NCI-H2227 treated with DMSO at 0.1 percent for 48 hours (cell line): ENCODE data around the gene SUN5.

ENCODE experiments used
- DNase-seq: peaks from one replicate; lab custom pipeline; 2025; lab: John Stamatoyannopoulos, UW

The SUN5 gene

DNA sequence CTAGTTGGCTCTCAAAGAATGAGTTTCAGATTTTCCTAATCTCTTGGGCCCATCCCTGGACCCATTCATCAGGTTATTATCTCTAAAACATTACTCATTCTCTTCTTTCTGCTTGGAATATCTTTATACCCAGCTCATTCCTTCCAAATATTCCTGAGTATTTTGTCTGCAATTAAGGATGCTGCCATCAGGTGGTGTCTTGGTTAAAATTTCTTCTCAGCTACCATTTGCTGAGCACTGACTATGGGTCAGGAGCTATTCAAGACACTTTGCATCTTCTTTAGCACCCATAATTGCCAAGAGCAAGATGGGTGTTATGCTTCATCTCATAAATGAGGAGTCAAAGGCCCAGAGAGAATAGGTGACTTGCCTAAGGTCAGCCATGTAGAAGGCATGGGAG, 8.4 kb downstream of the SUN5 start:
- no peak for DNase-seq

DNA sequence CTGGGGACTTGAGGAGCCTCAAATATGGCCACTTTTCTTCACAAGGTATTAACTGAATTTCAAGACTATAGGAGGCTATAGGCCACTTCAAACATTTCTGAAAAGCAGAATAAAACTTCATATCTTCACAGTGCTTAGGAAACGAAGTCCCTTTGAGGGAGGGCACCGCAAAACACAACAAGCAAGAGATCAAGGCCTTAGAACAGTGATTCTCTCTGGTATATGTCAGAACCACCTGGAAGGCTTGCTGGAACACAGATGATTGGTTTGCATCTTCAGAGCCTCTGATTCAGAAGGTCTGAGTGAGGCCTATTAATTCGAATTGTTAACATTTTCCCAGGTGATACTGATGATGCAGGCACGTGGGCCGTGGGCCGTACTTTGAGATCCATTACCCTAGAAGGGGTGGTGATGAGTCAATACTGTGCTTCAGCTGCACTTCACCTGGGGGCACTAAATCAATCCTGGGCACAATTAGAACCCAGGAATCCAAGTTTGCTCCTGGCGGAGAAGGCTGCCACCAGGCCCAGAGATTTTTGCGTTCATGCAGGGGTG, 10.7 kb downstream of the SUN5 start:
- no peak for DNase-seq

DNA sequence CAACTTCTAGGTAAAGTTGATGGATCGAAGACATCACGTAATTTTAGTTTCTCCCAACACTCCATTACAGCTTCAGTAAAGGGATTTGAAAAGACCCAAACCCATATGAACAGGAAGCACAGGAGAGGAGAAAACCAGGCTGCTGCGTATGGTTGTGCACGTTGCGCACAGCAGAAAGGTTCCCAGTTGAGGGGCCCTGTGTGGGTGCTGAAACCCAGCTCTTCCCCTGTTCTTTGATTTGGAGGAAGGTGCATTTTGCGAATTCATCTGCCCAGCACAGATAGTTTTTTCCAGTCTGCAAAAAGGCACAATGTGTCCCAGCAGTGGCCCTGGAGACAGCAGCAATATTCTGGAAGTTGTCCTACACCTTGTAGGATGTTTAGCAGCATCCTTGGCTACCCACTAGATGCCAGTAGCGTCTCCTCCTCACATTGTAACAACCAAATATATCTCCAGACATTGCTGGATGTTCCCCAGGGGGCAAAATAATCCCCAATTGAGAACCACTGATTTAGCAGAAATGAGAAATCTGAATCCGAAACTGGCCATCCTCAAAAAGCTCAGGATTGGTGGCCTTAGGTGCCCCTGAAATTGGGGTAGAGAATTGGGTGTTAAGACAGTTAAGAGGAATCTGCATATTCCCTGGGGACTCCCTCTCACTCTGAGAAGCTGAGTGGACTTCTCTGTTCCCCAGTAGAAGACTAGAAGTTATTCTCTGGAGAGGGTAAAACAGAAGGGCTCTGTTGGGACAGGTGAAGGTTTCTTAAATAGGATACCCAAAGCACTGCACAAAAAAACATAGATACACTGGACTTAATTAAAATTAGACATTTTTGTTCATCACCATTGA, 12.2 kb downstream of the SUN5 start:
- DNase-seq = no peak

DNA sequence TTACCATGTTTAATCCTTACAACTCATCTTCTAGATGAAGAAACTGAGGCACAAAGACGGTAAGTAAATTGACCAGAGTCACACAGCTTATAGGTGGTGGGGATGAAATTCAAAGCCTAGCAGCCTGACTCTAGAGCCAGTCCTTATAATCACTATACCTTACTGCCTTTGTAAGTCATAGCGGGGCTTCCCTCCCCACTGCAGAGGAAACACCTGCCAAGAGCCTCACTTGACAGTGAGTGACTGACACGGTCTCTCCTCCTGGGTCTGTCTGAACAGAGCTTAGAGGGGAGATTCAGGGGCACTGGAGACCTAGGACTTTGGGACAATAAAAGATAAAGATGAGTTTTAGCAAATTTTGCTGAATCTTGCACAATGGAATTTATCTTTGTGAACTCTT, 12.8 kb downstream of the SUN5 start:
- DNase-seq = no peak

DNA sequence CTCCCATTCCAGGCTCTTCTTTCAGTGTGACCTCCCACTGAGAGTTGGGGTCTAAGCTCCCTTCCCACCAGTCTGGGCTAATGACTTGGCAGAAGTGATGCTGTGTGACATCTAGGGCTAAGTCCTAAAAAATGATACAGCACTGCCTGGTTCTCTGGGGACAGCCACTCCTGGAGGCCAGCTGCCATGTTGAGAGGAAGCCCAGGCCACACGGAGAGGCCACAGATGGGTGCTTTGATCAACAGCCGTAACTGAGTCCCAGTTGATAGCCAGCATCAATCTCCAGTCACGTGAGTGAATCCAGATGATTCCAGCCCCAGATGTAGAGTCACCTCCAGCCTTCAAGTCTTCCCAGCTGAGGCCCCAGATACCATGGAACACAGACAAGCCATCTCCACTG, 13.8 kb downstream of the SUN5 start:
- no peak for DNase-seq

DNA sequence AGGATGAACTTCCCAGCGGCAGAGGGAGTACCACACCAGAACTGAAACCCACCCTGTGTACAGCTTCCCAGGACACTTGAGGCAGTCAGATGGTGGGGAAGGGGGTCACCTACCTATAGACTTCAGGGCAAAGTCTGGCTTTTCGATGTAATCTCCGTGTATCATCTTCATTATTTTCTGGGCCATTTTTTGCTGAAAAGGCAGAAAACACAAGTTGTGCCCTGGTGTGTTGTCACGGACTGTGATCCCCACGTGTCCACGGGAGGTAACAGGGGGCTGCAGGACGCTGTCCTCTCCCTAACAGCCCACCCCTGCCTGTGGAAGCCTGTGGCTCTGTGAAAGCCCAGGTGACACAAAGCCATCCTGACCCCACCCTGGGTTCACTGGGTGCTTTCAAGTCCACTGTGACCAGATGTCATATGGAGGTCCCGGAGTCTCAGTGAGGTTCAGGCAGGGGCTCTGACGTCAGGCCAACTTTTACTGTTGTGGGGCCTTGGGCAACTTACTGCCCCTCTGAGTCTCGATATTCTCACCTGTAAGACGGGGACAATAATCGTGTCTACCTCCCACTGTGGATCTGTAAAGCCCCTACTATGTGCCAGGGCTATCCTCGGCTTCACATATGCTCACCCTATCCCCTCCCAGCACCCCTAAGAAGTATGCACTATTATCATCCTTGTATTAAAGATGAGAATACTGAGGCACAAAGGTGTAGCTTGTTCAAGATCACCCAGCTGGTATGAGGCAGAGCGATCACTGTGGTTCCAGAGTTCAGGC, 14.5 kb downstream of the SUN5 start:
- no peak for DNase-seq

DNA sequence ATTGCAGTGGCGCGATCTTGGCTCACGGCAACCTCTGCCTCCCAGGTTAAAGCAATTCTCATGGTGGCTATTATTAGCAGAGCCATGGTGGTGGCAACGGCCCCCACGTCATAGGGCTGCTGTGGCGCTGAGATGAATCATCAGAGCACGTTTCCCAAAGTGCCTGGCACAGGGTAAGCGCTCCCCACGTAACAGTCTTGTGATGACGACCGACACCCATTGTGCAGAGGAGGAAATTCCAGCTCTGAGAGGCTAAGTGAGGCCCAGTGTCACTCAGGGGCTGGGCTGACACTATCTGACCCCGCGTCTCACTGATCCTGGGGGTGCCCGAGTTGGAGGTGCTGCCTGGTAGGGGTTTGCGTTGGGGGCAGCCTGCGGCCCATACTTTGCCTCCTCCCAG, 16.2 kb downstream of the SUN5 start:
- no peak for DNase-seq

DNA sequence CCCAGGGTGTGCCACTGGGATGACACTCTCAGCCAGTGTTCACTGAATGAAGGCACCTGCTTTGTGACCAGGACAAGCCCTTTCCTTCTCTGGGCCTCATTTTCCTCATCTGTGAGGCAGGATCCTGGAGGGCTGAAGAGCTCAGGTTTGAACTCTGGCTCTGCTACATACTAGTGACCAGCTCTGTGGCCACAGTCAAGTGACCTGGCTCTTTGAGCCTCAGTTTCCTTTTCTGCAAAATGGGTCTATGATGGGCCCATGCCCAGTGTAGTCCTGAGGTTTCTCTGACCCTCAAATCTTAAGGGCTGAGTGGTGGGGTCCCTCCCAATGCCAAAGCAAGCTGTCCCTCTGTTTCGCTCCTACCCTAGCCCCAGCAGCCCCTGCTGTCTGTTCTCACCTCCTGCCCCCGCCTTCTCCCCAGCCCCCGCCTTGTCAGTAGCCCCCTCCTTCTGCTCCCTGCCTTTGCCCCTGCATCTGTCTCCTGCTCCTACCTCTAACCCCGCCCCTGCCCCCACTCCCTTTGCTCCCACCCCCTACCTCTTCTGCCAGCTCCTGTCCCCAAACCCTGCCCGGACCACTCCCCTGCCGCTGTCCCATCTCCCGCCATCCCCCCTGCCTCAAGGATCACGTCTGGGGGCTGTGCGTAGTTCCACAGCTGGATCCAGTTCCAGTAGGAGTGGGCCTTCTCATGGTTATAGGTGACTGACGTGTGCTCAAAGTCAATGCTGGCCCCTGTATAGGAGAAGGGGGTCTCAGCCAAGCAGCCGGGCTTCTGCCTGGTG, 17.0 kb downstream of the SUN5 start:
- no peak for DNase-seq

DNA sequence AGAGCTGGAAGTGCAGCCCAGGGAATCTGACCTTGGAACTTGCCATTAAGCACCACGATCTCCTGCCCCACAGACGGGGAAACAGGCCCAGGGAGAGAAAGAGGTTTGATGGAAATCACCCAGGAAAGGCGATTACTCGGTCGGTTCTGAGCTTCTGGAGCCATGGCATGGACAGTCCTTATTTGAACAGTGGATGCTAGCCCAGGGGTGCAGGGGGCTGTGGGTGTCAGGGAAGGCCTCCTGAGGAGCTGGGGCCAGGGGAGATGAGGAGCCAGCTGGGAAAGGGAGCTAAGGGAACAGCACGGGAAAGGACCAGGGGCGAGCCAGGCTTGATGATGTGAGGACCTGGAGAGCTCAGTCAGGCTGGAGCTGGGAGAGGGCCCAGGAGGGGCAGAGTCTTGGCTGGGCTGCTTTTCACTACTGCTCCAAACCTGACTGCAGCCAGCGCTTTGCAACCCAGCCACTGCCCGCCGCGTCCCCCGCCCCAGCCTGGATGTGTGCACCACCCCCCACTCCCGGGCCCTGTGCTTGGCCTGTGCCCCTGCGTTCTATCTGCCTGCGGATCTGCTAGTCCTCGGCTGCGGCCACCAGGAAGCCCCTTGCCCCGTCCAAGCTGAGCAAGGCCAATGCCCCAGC, 17.8 kb downstream of the SUN5 start:
- no peak for DNase-seq

DNA sequence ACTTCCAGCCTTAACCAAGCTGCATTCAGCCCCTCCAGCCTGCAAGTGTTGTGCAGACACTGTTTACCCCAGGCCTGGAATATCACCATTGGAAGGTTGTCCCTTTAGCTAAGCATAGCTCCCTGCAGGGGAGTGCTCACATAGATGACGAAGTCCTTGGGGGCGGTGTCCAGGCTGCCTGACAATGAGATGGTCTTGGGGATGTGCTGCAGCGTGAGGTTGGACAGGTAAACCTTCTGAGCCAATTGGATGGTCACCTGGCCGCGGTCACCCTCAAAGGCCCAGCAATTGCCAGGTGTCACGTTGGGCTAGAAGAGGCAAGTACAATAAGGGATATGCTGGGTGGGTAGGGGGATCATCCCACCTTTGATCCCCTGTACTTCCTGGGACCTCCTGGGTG, 18.6 kb downstream of the SUN5 start:
- no peak for DNase-seq

DNA sequence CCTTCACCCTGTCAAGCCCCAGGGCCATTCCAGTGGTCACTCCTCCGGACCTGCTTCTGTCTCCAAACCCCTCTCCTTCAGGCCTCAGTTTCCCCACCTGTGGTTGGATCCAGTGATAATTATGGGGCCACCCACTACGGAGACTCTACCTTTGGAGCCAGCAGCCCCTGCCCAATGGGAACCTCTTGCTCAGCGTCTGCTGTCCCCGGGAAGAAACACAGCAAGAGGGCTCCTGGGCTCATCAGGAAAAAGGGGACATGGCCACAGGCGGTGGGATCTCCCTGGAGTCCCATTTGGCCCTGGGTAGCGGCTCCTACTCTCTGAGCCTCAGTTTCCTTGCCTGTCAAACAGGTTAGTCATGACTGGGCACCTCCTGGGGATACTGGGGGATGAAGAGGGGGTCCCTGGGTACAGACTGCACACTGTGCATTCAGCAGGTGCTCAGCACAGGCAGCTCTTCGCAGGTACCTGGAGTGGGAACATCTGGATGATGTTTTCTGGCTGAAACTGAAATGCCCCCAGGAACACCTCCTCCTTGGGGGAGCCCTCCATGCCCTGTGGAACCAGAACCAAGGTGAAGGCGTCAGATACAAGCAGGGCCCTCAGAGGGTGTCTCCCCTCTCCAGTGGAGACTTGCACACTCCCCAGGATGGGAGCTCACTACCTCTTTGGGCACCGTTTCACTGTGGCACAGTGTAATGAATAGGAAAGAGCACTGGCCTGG, 19.4 kb downstream of the SUN5 start:
- DNase-seq = no peak

DNA sequence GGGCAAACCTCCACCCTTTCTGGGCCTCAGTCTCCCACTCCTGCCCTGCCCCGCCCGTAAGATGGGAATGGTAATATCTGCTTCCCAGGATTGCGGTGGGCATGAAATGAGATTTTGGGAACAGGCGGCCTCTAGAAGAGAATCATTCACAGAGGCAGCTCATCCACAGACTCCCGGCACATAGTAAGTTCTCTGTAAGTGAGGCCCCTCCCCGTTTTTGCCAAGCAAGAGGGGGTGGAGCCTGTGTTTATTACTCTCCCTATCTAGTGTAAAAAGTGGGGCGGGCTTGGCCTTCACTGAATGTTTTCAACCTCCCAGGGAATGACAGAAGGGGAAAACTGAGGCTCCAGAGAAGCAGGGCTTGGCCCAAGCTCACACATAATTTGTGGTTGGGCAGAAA, 20.0 kb downstream of the SUN5 start:
- no peak for DNase-seq

DNA sequence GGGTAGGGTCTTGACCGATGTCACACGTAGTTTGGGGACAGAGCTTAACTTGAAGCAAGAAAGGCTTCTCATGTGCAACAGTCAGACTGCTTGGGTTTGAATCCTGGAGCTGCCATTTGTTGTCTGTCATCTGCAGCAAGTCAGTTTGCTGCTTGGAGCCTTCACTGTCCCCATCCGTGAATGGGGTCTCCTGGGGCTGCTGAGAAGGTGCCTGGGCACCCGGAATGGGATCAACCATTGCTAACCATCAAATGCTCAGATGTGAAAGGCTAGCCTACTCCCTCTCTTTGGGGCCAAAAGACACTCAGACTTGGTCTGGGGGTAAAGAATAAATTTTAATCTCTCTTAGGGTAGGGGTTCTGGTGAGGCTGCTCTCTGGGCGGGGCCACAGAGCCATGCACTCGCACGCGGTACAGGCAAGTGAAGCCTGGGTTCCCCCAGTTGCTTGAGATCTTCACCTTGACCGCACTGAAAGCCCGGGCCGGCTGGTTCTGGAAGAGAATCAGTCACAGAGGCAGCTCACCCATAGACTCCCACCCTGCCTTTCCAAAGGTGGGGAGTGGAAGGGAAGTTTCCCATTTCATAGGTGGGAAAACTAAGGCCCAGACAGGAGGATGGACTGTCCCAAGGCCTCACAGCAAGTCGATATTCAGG, 20.6 kb downstream of the SUN5 start:
- no peak for DNase-seq

DNA sequence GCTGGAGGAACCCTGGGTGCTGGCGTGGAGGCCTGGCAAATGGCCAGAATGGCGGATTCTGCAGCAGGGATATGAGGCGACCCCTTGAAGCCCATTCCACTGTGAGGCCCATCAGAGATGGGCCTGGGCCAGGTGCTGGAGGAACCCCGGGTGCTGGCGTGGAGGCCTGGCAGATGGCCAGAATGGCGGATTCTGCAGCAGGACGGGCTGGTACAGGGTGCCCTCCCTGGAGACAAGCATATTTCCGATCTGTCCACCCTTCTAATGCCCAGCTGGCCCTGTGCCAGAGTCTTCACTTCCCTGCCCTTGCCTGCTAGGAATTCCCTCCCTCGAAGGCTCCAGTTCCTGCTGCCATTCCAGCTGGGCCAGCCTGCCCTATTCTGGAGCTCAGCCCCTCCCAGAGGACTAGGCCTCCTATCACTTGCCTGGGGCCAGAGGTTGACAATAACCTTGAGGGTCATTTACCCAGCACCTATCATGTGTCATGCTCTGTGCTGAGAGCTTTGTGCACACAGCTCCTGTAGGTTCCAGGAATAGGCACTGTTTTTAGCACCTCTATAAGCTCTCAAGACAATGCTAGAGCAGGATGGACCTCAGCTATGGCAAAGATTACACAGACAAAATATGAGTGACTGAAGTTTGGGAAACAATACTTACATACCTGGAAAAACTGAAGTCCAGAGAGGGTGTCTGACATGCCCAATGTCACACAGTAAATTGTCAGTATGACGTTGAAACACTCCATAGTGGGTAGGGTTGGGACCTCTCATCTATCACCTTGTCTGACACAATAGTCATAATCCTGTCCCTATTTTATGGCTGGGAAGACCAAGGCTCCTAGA, 21.4 kb downstream of the SUN5 start:
- DNase-seq = no peak

DNA sequence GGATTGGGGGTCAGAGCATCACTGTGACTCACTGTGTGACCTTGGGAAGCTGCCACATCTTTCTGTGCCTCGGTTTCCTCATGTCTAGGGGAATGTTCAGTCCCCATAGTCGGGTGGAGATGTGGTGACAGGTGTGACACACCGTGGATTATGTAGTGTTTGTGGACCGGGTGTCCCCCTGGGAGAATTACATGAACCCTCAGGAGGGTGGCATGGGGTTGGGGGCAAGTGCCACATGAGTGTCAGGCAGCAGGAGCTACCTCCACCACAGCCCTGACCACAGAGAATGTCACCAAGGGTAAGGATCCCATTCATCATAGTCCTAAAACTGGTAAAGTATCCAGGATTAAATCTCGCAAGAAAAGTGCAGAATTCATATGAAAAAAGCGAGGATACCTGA, 23.2 kb downstream of the SUN5 start:
- DNase-seq = no peak

DNA sequence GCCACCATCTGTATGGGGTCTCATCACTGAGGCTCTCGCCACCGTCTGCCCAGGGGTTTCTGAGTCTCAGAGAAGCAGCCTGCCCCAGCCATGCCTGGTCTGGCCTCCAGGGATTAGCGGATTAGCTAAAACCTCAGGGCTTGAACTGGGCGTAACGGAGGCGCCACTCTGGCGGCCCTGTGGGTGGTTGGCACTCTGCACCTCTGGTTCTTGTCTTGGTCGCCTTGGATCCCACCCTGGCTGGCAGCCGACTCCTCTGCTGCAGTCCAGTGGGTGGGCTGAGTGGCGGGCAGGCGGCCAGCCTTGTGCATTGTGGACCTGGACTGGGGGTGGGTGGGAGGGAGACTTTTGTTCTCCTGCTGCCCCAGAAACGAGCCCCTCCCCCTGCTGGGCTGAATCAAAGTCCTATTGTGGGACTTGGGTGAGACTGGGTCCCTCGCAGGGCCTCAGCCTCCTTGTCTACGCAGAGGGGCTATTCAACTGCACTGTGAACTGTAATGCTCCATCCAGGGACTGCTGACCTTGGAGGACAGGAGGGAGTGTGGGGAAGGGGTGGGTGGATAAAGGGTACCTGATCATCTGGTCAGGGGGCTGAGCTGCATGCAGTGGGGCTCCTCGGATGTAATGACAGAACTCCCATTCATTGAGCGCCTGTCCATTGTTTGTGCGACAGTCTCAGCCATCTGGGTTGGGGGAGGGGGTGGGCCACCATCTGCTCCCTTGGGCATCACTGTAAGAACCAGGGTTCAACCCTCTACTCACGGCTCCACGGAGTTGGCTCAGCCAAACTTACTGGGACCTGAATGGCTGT, 23.9 kb downstream of the SUN5 start:
- no peak for DNase-seq

DNA sequence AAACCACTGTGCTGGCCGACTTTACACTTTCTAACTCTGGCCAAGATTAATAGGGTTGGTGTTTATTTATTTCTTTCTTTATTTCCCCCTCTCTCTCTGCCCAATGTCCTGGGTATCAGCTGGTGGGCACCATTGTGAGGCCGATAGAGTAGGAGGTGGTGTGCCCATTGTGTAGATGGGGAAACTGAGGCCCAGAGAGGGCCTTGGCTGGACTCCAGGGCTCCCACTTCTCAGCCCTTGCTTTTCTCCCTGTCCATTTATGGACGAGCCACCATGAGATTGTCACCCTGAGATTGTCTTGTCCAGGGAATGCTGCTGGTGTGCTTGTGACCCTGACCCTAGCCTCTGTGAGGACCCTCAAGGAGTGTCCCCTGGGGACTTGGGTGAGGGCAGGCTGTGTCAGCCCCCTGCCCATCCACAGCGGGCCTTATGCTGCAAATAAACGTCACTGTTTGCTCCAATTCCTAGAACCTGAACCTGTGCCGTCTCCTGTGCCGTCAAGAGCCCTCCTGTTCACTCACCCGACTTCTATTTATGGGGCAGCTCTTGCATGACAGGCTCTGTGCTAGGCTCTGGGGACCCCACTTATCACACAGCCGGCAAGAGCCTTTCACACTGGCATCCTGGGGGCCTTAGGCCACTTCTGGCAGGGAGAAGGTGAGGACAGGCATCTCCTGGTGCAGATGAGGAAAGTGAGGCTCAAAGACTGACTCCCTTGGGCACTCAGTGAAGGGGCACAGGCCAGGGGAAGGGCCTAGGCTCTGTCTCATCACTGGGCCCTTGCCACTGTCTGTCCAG, 24.8 kb downstream of the SUN5 start:
- no peak for DNase-seq

DNA sequence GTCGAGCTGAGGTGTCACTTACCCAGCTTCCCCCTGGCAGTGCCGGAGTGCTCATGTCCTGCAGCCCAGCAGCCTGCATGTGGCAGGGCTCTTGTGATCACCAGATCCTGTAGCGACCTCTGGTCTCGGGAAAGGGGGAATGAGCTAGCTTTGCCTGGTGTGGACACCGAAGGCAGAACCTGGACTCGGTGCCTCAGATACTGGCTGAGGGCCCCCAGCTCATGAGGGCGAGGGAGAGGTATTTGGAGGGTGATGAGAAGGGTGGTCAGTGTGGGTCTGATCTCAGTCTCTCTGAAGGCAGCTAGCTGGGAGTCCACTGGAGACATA, 26.3 kb downstream of the SUN5 start:
- no peak for DNase-seq
